ENCODE measurements around the gene SH3RF1.

DNA sequence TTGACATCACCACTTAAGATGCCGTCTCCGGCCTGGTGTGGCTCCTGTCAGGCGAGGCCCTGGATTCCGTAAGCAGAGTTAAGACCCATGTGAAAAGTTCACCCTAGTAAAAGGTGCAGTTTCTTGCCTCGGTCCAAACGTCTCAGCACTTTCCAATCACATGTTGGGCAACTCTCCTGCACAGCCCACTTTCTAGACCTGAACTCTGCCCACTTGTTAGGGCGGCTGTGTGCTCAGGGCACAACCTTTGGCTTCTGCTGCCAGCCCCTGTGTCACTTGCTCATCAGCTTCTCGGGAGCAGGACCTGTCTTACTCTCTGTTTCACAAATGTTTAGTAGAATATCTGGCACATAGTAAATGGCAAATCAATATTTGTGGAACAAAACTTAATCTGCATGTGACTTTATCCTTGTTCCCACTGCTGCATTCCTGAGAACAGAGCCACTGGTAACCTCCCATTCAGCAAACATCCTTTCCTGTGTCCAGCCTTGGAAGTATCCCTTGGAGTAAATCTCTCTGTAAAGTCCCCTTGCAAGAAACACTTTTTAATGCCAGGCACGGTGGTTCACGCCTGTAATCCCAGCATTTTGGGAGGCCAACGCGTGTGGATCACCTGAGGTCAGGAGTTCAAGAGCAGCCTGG, 38.7 kb upstream of the SH3RF1 start:
- TF ChIP-seq POLR2AphosphoS5 (IDR thresholded peaks at IDR 0.05; ENCODE audit: low read depth, low read length), result no peak
- TF ChIP-seq POLR2A (IDR thresholded peaks at IDR 0.05; ENCODE audit: low read depth, low read length), result no peak
- no peak for TF ChIP-seq SPI1 (IDR thresholded peaks at IDR 0.05; ENCODE audit: low read depth, low read length)
- TF ChIP-seq TAF1 (IDR thresholded peaks at IDR 0.05; ENCODE audit: low read depth, low read length), result no peak

Data from GM12891 (cell line).